VCaP (cell line): ENCODE data around the gene HBZ.

Experiments
- H3K27ac ChIP-seq: fragments of 450-650 bp; 2 replicates; pipeline ENCODE4 v1.5.1; 2017
- TF ChIP-seq, protein P1 (sequence below): fragments of 450-650 bp; conservative IDR thresholded peaks from 2 replicates; pipeline ENCODE4 v1.5.1; 2017; ENCODE audit warnings: mild to moderate bottlenecking, moderate library complexity

The HBZ gene

DNA sequence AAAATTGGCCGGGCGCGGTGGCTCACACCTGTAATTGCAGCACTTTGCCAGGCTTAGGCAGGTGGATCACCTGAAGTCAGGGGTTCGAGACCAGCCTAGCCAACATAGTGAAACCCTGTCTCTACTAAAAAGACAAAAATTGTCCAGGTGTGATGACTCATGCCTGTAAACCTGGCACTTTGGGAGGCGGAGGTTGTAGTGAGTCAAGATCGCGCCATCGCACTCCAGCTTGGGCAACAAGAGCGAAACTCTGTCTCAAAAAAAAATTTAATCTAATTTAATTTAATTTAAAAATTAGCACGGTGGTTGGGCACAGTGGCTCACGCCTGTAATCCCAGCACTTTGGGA is 26.2 kb downstream of the HBZ start:
- TF ChIP-seq, protein P1, sequence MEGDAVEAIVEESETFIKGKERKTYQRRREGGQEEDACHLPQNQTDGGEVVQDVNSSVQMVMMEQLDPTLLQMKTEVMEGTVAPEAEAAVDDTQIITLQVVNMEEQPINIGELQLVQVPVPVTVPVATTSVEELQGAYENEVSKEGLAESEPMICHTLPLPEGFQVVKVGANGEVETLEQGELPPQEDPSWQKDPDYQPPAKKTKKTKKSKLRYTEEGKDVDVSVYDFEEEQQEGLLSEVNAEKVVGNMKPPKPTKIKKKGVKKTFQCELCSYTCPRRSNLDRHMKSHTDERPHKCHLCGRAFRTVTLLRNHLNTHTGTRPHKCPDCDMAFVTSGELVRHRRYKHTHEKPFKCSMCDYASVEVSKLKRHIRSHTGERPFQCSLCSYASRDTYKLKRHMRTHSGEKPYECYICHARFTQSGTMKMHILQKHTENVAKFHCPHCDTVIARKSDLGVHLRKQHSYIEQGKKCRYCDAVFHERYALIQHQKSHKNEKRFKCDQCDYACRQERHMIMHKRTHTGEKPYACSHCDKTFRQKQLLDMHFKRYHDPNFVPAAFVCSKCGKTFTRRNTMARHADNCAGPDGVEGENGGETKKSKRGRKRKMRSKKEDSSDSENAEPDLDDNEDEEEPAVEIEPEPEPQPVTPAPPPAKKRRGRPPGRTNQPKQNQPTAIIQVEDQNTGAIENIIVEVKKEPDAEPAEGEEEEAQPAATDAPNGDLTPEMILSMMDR = no peak
- no peak overlapping the region for H3K27ac ChIP-seq

DNA sequence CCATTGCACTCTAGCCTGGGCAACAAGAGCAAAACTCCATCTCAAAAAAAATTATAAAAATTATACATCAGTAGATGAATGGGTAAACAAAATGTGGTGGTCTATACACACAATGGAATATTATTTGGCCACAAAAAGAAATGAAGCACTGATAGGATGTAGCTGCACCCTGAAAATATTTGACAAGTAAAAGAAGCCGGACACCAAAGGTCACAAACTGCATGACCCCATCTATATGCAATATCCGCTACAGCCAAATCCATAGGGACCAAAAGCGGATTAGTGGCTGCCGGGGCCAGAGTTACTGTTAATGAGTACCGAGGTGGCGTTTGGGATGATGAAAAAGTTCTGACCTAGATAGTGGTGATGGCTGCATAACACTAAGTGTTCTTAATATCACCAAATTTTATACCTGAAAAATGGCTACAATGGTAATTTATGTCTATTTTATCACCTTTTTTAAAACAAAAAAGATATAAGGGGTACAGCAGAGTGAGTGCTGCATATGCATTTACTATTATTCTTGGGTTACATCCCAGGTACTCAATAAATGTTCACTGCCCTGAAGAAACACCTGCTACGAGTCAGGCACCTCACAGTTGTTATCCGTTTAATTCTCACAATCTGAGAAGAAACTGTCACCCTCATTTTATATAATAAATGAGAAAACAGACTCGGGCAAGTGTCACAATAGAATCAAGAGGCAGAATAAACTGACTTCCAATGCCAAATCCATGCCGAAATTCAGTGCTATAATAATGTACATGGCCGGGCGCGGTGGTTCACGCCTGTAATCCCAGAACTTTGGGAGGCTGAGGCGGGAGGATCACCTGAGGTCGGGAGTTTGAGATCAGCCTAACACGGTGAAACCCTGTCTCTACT is 27.0 kb downstream of the HBZ start:
- H3K27ac ChIP-seq = peak overlapping the region; percentile 79; the same call in 1 of the 2 replicates

DNA sequence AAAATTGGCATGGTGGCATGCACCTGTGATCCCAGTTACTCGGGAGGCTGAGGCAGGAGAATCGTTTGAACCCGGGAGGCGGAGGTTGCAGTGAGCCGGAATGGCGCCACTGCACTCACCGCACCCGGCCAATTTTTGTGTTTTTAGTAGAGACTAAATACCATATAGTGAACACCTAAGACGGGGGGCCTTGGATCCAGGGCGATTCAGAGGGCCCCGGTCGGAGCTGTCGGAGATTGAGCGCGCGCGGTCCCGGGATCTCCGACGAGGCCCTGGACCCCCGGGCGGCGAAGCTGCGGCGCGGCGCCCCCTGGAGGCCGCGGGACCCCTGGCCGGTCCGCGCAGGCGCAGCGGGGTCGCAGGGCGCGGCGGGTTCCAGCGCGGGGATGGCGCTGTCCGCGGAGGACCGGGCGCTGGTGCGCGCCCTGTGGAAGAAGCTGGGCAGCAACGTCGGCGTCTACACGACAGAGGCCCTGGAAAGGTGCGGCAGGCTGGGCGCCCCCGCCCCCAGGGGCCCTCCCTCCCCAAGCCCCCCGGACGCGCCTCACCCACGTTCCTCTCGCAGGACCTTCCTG is 27.7 kb downstream of the HBZ start, which contains the start of gene HBQ1:
TSS of gene HBQ1 (plus strand) at position 359 of the 575 bp plus-strand sequence. CDS start at position 387, 28 bp downstream.
- peak within 1 kb of the TSS; percentile 79 for H3K27ac ChIP-seq
- TF ChIP-seq, protein P1 = peak; percentile 84

More for the DNA sequence above, 27.0 kb downstream of the HBZ start:
- TF ChIP-seq, protein P1 = no peak

DNA sequence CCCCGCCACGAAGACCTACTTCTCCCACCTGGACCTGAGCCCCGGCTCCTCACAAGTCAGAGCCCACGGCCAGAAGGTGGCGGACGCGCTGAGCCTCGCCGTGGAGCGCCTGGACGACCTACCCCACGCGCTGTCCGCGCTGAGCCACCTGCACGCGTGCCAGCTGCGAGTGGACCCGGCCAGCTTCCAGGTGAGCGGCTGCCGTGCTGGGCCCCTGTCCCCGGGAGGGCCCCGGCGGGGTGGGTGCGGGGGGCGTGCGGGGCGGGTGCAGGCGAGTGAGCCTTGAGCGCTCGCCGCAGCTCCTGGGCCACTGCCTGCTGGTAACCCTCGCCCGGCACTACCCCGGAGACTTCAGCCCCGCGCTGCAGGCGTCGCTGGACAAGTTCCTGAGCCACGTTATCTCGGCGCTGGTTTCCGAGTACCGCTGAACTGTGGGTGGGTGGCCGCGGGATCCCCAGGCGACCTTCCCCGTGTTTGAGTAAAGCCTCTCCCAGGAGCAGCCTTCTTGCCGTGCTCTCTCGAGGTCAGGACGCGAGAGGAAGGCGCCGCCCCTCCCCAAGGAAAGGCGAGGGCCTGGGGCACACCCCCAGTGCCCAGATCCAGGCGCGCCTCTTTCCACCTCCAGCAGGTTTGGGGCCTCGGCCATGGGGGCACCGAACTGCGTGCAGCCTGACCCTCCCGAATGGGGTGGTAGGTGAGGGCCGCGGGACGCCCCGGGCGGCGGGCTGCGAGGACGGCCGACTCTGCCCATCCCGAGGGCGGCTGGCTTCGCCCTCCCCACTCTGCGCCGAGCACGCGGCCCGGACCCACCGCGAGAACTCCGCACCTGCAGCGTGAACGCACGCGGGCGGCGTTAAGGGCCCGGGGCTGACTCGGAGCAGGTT is 28.5 kb downstream of the HBZ start:
- TF ChIP-seq, protein P1 = no peak
- H3K27ac ChIP-seq = peak overlapping the region; percentile 79

DNA sequence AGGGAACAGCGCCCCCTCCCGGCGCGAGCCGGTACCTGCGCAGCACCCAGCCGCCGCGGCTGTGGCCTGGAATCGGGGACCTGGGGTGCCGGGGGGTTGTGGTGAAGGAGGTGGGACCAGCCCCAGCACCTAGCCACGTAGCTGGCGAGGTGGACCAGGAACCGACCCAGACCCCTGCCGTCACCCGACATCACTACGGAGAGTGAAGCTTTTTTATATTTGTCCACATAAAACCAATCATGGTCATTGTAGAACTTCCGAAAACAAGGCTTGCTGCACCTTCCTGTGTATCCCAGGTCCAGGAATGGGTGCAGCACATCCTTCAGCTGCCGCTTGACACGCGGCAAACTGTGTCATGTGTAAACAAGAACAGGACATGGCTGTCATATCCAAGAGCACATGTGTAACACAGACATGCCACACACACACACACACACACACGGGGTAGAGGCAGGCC is 29.1 kb downstream of the HBZ start:
- TF ChIP-seq, protein P1 = peak; percentile 90
- H3K27ac ChIP-seq = peak overlapping the region; percentile 79

DNA sequence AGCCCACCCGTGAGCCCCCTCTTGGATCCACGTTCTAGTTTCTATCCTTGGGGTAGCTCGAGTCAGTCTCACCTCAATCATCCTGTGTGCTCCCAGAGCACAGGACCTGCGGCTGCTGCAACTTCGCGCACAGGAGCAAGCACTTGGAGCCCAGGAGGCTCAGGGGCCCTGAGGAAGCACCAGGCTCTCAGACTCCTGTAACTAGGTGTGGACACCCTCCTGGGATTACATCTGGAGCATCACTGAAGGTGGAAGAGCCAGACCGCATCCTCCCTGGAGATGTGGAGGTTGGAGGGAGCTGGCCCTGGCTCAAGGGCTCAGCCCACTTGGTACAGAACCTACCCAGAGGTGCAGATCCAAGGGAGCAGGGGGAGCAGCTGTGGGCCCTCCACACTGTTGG is 30.6 kb downstream of the HBZ start:
- H3K27ac ChIP-seq = no peak overlapping the region
- TF ChIP-seq, protein P1 = no peak

DNA sequence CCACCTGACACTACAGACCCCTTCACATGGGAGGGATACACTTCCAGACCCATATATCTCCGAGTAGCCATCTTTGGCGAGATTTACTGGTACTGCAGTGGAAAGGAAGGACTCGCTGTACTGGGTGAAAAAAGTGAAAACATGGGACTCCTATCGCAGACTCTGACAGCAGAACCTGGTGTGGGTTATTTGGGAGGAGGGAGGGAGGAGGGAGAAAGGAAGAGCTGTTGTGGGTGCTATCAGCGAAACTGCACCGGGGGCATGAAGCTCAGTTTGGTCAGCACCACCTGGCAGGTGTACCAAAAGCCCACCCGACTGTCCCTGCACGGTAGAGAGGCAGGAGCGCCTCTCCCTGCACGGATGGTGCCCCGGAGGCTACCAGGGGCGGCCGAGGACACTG is 32.8 kb downstream of the HBZ start:
- TF ChIP-seq, protein P1 = no peak
- H3K27ac ChIP-seq = no peak overlapping the region
